HG03066 (cell line): ENCODE data around the gene ARHGAP8.
"Not testable (repeated sequence)": the region's sequence is repeated elsewhere in the genome, so short reads cannot be mapped to it uniquely, and the experiment has no call there.

Source experiments
- ATAC-seq: cut with Tn5 transposase; IDR thresholded peaks from one replicate; pipeline ENCODE4 v1.9.1; 2021; ENCODE audit warnings: low read depth; ENCODE audit not compliant: unreplicated experiment

The ARHGAP8 gene

DNA sequence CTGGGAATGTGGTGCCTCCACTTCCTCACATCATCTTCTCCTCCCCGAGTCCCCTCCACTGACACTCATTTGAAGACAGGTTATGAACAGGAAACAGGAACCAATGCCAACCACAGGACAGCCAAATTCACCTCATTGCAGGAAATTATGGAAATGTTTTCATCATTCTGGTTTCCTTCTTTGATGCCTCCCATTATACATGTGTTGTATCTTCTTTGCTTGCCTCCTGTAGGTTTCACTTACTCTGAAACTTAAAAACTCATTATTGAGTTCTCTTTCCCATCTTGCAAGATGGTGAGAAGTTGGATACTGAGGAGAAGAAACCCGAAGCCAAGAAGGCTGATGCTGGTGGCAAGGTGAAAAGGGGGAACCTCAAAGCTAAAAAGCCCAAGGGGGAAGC lies 148.9 kb downstream of the ARHGAP8 start:
- ATAC-seq, result no peak

DNA sequence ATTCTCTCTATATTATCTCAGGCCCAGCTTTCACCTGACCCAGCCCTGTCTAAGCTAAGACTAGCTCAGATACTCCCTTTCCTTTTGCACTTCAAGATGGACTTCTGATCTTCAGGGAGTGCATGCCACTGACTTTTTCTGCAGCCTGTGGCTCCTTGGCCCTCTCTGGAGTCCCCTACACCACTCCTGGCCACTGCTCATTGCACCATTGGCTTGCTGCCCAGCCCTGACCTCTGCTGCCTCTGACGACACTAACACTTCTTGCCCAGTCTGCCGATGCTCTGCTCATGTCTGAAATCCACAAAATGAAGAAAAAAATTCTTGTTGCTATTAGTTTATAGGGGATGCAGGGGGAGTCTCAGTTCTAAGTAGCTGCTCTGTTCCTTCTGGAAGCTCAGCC lies 150.8 kb downstream of the ARHGAP8 start:
- ATAC-seq, result not testable (repeated sequence)

DNA sequence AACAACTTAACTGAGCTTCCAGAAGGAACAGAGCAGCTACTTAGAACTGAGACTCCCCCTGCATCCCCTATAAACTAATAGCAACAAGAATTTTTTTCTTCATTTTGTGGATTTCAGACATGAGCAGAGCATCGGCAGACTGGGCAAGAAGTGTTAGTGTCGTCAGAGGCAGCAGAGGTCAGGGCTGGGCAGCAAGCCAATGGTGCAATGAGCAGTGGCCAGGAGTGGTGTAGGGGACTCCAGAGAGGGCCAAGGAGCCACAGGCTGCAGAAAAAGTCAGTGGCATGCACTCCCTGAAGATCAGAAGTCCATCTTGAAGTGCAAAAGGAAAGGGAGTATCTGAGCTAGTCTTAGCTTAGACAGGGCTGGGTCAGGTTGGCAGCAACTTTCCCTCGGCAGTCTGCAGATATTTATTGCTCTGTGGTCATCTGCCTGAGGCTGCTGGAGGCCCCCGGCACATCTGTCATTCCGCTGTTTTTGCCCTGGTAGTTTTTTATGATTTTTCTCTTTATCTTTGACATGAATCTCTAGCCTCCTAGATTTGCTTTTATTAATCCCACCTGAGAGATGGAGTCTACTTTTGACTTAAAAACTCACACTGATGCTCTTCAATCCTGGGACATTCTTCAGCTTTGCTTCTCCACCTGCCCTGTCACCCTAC lies 152.2 kb downstream of the ARHGAP8 start:
- ATAC-seq, result not testable (repeated sequence)

DNA sequence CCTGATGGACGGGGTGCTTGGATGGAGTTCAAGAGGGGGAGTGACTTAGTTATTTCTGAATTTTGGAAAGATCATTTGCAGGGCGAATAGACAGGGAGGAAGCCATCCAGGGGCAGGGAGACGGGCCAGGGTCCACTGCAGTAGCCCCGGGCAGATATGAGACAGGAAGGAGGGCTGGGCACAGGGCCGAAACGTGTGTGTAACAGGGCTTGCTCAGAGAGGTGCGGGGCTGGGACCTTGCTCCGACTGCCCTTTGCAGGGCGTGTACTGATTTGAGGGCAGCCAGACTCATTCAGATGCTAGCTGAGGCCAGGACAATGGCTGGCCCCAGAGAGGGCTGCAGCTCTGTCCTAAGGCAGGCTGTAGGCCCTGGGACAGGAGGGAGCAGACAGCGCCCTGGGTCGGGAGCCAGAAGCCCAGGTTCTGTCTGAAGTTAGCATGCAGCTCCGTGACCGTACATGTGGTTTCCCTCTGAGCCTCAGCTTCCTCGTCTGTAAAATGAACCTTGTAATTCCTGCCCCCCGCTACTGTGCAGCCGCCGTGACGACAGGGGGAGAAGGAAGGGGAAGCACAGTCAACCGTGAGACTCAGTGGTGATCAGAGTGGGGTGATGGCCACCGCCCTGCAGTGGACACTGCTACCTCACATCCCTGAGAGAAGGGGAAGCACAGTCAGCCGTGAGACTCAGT lies 154.0 kb downstream of the ARHGAP8 start:
- ATAC-seq, result no peak

DNA sequence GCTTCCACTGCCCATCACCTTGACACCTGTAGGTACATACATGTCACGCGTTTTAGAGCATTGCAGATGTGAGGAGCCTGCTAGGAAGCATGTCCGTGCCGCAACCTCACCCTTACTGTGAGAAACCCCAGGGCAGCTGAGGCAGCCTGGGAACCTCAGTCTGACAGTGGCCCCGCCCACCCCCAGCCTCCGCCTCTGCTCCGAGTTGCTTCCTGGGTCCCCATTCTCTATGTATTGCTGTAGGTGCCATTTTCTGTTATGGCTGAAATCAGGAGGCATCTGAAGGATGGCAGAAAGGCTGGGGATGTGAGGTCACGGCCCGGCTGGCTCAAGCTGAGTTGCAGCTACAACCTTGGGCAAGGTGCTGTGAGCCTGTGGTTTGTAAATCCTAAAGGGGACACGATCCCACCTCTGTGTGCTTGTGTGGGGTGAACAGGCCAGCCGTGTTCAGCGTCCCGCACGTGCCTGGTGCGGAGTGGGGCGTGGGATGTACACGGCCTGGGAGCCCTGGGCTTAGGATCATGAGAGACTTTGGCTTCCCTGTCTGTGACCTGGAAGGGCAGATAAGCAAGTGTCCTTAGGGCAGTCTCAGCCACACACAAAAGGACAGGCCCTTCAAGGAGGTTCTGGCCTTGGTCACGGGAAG lies 154.7 kb downstream of the ARHGAP8 start:
- no peak for ATAC-seq

DNA sequence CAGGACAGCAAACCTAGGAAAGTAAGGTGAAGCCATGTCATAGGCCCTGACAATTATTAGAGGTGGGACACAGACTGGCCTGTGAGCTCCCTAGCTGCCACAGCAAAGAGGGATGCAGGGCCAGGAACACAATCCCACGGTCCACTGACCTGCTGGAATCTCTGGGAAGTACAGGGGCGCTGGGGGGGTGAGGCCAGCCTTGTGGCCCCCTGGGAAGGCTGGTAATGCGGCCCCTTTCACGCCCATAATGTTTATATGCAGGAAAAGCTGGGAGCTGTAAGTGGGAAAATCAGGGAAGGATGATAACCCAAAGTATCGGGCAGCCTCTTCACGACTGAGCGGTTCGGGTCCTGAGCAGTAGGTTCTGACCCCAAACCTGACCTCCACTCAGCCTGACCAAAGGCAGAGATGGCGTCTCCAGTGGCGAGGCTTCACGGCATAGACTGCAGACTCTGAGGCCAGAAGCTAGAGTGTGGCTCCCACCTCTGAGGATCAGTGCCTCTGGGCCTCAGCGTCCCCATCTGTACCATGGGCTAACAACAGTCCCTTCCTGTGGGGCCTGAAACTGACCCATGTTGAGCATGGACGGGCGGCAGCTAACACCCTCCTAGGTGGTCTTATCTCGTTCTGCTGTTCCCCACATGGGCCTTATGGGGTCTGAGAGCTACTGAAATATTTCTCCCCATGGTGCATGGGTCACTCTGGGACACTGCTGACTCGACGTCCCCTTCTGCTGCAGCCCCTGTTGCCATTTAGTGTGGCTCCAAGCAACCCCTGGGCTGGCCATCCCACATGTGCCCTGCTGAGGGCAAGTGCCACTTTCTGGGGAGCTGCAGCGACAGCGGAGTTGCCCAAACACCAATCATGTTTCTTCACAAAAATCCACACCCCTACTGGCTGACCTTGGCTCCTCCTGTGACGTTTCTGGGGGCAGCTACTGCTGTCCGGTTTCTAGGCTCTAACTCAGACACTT lies 155.7 kb downstream of the ARHGAP8 start:
- ATAC-seq, result no peak

GRCh38 chr22:44909241-44909640 lies 156.9 kb downstream of the ARHGAP8 start:
- ATAC-seq, result no peak
